MM.1S (cell line): ENCODE measurements around the gene ALDH18A1.

Experiments used
- DNase-seq: peaks from one replicate; pipeline ENCODE4 v3.0.0-alpha.2; 2015
- H2AFZ ChIP-seq: fragments of 300-600 bp; sonication (generic); 2 replicates; pipeline ENCODE4 v1.6.0; 2016; ENCODE audit warnings: antibody characterized with exemption, low read length
- H3F3A ChIP-seq: fragments of 300-600 bp; sonication (generic); 2 replicates; pipeline ENCODE4 v1.6.1; 2016; ENCODE audit warnings: mild to moderate bottlenecking, antibody characterized with exemption, low read length, moderate library complexity, mixed read lengths; ENCODE audit not compliant: insufficient read depth
- H3K27ac ChIP-seq: fragments of 300-600 bp; sonication (generic); 2 replicates; pipeline ENCODE4 v1.5.1; 2016; ENCODE audit warnings: mild to moderate bottlenecking, low read length
- H3K27me3 ChIP-seq: fragments of 300-600 bp; sonication (generic); replicated peaks from 2 replicates; pipeline ENCODE4 v1.6.0; 2016; ENCODE audit warnings: low read length; ENCODE audit not compliant: insufficient read depth
- H3K36me3 ChIP-seq: fragments of 300-600 bp; sonication (generic); replicated peaks from 2 replicates; pipeline ENCODE4 v1.6.1; 2016; ENCODE audit warnings: mild to moderate bottlenecking, low read length, mixed read lengths; ENCODE audit not compliant: insufficient read depth
- H3K4me1 ChIP-seq: fragments of 300-600 bp; sonication (generic); 2 replicates; pipeline ENCODE4 v1.6.1; 2016; ENCODE audit warnings: low read length, mixed read lengths
- H3K4me2 ChIP-seq: fragments of 300-600 bp; sonication (generic); 2 replicates; pipeline ENCODE4 v1.6.0; 2016; ENCODE audit warnings: low read depth, low read length
- H3K4me3 ChIP-seq: fragments of 300-600 bp; sonication (generic); 2 replicates; pipeline ENCODE4 v1.5.1; 2016; ENCODE audit warnings: low read length, mixed read lengths
- H3K79me2 ChIP-seq: fragments of 300-600 bp; sonication (generic); 2 replicates; pipeline ENCODE4 v1.6.1; 2016; ENCODE audit warnings: mixed run types, low read length, mixed read lengths
- H3K9ac ChIP-seq: fragments of 300-600 bp; sonication (generic); 2 replicates; pipeline ENCODE4 v1.6.1; 2016; ENCODE audit warnings: low read length, mixed read lengths
- H3K9me2 ChIP-seq: fragments of 300-600 bp; sonication (generic); replicated peaks from 2 replicates; pipeline ENCODE4 v1.6.1; 2016; ENCODE audit warnings: mild to moderate bottlenecking, low read length, mixed read lengths; ENCODE audit not compliant: insufficient read depth
- H3K9me3 ChIP-seq: fragments of 300-600 bp; sonication (generic); replicated peaks from 2 replicates; pipeline ENCODE4 v1.6.1; 2016; ENCODE audit warnings: mild to moderate bottlenecking, low read length, mixed read lengths; ENCODE audit not compliant: insufficient read depth
- H4K20me1 ChIP-seq: fragments of 300-600 bp; sonication (generic); 2 replicates; pipeline ENCODE4 v1.6.1; 2016; ENCODE audit warnings: mild to moderate bottlenecking, low read length, moderate library complexity, mixed read lengths; ENCODE audit not compliant: insufficient read depth
- EZH2 ChIP-seq: fragments of 300-600 bp; sonication (generic); optimal IDR thresholded peaks from 2 replicates; pipeline ENCODE3; 2017; ENCODE audit warnings: low read depth, mild to moderate bottlenecking, antibody characterized with exemption, low read length, mixed read lengths
- EZH2phosphoT487 ChIP-seq: fragments of 300-600 bp; sonication (generic); IDR thresholded peaks from 2 replicates; pipeline ENCODE4 v1.6.1; 2018; ENCODE audit warnings: antibody characterized with exemption, low read length
- TF ChIP-seq, protein P1 (sequence below): fragments of 300-600 bp; sonication (generic); IDR thresholded peaks from 2 replicates; pipeline ENCODE4 v1.5.1; 2016; ENCODE audit warnings: antibody characterized with exemption, low read length, mixed read lengths

ALDH18A1 gene

GRCh38 chr10:95616446-95616845, 40.1 kb downstream of the ALDH18A1 start:
- H3K9me3 ChIP-seq = no peaks in the 10 kb centered on the region
- no peak overlapping the region for H3K9ac ChIP-seq
- TF ChIP-seq EZH2phosphoT487 = no peak
- TF ChIP-seq EZH2 = no peak
- TF ChIP-seq, protein P1, sequence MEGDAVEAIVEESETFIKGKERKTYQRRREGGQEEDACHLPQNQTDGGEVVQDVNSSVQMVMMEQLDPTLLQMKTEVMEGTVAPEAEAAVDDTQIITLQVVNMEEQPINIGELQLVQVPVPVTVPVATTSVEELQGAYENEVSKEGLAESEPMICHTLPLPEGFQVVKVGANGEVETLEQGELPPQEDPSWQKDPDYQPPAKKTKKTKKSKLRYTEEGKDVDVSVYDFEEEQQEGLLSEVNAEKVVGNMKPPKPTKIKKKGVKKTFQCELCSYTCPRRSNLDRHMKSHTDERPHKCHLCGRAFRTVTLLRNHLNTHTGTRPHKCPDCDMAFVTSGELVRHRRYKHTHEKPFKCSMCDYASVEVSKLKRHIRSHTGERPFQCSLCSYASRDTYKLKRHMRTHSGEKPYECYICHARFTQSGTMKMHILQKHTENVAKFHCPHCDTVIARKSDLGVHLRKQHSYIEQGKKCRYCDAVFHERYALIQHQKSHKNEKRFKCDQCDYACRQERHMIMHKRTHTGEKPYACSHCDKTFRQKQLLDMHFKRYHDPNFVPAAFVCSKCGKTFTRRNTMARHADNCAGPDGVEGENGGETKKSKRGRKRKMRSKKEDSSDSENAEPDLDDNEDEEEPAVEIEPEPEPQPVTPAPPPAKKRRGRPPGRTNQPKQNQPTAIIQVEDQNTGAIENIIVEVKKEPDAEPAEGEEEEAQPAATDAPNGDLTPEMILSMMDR = no peak
- H3K79me2 ChIP-seq = no peaks in the 10 kb centered on the region
- no peak overlapping the region for H3K4me3 ChIP-seq
- no peaks in the 10 kb centered on the region for H3F3A ChIP-seq
- H3K27ac ChIP-seq = no peak overlapping the region
- no peaks in the 10 kb centered on the region; the same call in 1 of the 2 replicates for H3K36me3 ChIP-seq
- no peak for DNase-seq
- no peak overlapping the region for H2AFZ ChIP-seq
- H3K9me2 ChIP-seq = no peaks in the 10 kb centered on the region
- H3K27me3 ChIP-seq = no peaks in the 10 kb centered on the region
- no peaks in the 10 kb centered on the region for H3K4me1 ChIP-seq
- H3K4me2 ChIP-seq = no peak overlapping the region
- no peaks in the 10 kb centered on the region for H4K20me1 ChIP-seq

- Histone ChIP-seq H3K36me3 (no peaks in the 10 kb centered on the region; the same call in 1 of the 2 replicates), H3K27ac (no peak overlapping the region), H3K9me2 (no peaks in the 10 kb centered on the region), H3K4me2 (no peak overlapping the region), H3K4me3 (no peak overlapping the region), H3K9ac (no peak overlapping the region), H4K20me1 (no peaks in the 10 kb centered on the region), H3K4me1 (no peaks in the 10 kb centered on the region), H3K27me3 (no peaks in the 10 kb centered on the region), H3K9me3 (no peaks in the 10 kb centered on the region), H3F3A (no peaks in the 10 kb centered on the region), H2AFZ (no peak overlapping the region), H3K79me2 (no peaks in the 10 kb centered on the region)
- DNase-seq = no peak
- TF ChIP-seq, protein P1 = no peak
- TF ChIP-seq EZH2 = no peak
- TF ChIP-seq EZH2phosphoT487 = no peak
These were observed 43.2 kb downstream of the ALDH18A1 start for GRCh38 chr10:95613330-95613729.

DNA sequence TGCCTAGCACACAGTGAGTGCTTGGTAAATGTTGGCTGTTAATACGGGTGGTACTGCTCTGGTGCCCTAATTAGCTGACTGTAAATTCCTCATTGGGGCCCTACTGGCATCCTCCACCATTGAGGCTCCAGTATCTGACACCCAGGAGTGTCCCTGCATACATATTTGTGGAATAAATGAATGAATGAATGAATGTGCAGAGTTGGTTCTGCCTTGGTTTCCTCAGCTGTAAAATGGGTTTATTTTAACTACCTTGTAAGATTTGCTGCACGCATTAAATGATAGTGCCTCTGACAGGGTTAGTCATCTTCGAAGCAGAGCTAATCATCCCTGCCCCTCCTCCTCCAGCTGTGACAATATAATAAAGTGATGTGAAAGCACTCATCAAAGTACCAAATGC, 45.8 kb downstream of the ALDH18A1 start:
- H3K79me2 ChIP-seq = no peaks in the 10 kb centered on the region
- DNase-seq = no peak
- H3K27me3 ChIP-seq = no peaks in the 10 kb centered on the region
- H3K27ac ChIP-seq = no peak overlapping the region
- no peaks in the 10 kb centered on the region for H3K9me2 ChIP-seq
- no peaks in the 10 kb centered on the region for H3K9me3 ChIP-seq
- no peak overlapping the region for H2AFZ ChIP-seq
- H3K9ac ChIP-seq = no peak overlapping the region
- H3K4me2 ChIP-seq = no peak overlapping the region
- H3K36me3 ChIP-seq = no peaks in the 10 kb centered on the region; the same call in 1 of the 2 replicates
- TF ChIP-seq EZH2 (no peak), EZH2phosphoT487 (no peak)
- TF ChIP-seq, protein P1 = no peak
- no peak overlapping the region for H3K4me3 ChIP-seq
- H3K4me1 ChIP-seq = no peaks in the 10 kb centered on the region
- H4K20me1 ChIP-seq = no peaks in the 10 kb centered on the region
- H3F3A ChIP-seq = no peaks in the 10 kb centered on the region
